ENCODE measurements around the gene PJA2.

DNA sequence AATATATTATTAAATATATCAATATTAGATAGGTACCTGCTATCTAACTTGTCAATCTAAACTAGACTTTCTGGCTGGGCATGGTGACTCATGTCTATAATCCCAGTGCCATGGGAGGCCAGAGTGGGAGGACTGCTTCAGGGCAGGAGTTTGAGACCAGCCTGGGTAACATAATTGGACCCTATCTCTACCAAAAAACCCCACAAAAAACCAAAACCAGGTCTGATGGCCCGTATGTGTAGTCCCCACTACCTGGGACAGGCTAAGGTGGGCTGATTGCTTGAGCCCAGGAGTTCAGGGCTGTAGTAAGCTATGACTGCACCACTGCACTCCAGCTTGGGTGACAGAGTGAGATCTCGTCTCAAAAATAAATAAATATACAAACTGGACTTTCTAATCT lies 55.0 kb downstream of the PJA2 start:
- TF ChIP-seq, protein P1, sequence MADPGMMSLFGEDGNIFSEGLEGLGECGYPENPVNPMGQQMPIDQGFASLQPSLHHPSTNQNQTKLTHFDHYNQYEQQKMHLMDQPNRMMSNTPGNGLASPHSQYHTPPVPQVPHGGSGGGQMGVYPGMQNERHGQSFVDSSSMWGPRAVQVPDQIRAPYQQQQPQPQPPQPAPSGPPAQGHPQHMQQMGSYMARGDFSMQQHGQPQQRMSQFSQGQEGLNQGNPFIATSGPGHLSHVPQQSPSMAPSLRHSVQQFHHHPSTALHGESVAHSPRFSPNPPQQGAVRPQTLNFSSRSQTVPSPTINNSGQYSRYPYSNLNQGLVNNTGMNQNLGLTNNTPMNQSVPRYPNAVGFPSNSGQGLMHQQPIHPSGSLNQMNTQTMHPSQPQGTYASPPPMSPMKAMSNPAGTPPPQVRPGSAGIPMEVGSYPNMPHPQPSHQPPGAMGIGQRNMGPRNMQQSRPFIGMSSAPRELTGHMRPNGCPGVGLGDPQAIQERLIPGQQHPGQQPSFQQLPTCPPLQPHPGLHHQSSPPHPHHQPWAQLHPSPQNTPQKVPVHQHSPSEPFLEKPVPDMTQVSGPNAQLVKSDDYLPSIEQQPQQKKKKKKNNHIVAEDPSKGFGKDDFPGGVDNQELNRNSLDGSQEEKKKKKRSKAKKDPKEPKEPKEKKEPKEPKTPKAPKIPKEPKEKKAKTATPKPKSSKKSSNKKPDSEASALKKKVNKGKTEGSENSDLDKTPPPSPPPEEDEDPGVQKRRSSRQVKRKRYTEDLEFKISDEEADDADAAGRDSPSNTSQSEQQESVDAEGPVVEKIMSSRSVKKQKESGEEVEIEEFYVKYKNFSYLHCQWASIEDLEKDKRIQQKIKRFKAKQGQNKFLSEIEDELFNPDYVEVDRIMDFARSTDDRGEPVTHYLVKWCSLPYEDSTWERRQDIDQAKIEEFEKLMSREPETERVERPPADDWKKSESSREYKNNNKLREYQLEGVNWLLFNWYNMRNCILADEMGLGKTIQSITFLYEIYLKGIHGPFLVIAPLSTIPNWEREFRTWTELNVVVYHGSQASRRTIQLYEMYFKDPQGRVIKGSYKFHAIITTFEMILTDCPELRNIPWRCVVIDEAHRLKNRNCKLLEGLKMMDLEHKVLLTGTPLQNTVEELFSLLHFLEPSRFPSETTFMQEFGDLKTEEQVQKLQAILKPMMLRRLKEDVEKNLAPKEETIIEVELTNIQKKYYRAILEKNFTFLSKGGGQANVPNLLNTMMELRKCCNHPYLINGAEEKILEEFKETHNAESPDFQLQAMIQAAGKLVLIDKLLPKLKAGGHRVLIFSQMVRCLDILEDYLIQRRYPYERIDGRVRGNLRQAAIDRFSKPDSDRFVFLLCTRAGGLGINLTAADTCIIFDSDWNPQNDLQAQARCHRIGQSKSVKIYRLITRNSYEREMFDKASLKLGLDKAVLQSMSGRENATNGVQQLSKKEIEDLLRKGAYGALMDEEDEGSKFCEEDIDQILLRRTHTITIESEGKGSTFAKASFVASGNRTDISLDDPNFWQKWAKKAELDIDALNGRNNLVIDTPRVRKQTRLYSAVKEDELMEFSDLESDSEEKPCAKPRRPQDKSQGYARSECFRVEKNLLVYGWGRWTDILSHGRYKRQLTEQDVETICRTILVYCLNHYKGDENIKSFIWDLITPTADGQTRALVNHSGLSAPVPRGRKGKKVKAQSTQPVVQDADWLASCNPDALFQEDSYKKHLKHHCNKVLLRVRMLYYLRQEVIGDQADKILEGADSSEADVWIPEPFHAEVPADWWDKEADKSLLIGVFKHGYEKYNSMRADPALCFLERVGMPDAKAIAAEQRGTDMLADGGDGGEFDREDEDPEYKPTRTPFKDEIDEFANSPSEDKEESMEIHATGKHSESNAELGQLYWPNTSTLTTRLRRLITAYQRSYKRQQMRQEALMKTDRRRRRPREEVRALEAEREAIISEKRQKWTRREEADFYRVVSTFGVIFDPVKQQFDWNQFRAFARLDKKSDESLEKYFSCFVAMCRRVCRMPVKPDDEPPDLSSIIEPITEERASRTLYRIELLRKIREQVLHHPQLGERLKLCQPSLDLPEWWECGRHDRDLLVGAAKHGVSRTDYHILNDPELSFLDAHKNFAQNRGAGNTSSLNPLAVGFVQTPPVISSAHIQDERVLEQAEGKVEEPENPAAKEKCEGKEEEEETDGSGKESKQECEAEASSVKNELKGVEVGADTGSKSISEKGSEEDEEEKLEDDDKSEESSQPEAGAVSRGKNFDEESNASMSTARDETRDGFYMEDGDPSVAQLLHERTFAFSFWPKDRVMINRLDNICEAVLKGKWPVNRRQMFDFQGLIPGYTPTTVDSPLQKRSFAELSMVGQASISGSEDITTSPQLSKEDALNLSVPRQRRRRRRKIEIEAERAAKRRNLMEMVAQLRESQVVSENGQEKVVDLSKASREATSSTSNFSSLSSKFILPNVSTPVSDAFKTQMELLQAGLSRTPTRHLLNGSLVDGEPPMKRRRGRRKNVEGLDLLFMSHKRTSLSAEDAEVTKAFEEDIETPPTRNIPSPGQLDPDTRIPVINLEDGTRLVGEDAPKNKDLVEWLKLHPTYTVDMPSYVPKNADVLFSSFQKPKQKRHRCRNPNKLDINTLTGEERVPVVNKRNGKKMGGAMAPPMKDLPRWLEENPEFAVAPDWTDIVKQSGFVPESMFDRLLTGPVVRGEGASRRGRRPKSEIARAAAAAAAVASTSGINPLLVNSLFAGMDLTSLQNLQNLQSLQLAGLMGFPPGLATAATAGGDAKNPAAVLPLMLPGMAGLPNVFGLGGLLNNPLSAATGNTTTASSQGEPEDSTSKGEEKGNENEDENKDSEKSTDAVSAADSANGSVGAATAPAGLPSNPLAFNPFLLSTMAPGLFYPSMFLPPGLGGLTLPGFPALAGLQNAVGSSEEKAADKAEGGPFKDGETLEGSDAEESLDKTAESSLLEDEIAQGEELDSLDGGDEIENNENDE (IDR thresholded peaks at IDR 0.05; ENCODE audit: insufficient replicate concordance, low read length), result no peak
- no peak for TF ChIP-seq EP300 (IDR thresholded peaks at IDR 0.05; ENCODE audit: borderline replicate concordance in 1 of 2, low read depth in 2 of 2, low read length in 2 of 2)

Data from H1 (cell line).